ENCODE data around the gene PWWP2A.
"Not testable (repeated sequence)": the region's sequence is repeated elsewhere in the genome, so short reads cannot be mapped to it uniquely, and the experiment has no call there.

The PWWP2A gene, protein sequence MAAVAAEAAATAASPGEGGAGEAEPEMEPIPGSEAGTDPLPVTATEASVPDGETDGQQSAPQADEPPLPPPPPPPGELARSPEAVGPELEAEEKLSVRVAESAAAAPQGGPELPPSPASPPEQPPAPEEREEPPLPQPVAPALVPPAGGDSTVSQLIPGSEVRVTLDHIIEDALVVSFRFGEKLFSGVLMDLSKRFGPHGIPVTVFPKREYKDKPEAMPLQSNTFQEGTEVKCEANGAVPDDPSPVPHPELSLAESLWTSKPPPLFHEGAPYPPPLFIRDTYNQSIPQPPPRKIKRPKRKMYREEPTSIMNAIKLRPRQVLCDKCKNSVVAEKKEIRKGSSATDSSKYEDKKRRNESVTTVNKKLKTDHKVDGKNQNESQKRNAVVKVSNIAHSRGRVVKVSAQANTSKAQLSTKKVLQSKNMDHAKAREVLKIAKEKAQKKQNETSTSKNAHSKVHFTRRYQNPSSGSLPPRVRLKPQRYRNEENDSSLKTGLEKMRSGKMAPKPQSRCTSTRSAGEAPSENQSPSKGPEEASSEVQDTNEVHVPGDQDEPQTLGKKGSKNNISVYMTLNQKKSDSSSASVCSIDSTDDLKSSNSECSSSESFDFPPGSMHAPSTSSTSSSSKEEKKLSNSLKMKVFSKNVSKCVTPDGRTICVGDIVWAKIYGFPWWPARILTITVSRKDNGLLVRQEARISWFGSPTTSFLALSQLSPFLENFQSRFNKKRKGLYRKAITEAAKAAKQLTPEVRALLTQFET

DNA sequence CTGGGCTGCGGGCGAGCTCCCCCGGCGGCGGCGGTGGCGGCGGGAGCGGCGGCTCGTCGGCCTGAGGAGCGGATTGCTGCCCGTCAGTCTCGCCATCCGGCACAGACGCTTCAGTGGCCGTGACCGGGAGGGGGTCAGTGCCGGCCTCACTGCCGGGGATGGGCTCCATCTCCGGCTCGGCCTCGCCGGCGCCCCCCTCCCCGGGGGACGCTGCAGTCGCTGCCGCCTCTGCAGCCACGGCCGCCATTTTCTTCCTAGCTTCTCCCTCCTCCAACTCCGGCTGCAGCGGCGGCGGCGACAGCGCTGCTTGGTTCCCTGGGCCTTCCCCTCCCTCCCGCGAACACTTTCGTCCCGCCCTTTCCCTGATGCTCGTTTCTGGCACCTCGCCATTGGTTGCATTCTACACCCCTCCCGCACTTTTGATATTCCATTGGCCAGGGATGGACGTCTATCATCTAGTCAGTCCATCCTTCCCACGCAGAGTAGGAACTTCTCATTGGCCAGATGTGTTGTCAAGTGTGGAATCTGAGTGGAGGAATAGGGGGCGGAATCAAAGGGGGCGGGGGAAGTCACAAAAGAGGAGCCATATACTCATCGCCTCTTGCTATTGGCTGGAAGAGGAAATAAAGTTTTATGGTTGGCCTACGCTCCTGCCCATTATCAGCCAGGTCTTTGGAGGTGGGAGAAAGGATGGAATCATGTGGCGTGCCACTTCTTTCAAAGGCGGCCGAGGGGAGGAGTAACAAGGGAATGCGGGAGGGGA is at the start of gene PWWP2A:
PWWP2A (minus strand) TSS at position 309 of the 763 bp plus-strand sequence; CDS start at position 247, 62 bp downstream.
- peak; percentile 100 for DNase-seq

DNA sequence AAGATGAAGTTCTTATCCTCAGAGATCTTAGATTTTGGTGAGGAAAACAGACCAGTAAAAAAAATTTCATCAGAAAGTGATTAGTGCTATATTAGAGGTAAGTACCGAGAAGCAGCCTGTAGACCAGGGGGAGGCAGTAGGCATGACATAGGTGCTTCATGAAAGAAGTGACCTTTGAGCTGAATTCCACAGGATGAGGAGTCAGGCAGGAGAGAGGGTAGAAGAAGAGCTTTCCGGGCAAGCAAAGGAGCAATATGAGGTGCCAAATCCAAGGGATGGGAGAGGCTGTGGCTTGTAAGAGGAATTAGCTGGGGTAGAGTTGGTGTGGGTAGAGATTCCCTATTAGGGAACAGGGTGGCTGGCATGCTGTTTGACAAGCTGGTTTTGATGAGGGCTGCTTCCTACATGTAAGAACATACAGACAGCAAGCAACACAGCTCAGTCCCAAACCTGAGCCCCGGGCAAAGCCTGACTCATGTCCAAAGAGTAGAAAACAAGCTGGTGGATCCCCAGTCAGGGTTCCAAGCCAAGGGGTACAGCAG is 48.4 kb upstream of the PWWP2A start:
- no peak for DNase-seq

- no peak for DNase-seq
Observed at GRCh38 chr5:160166973-160167623, 47.8 kb upstream of the PWWP2A start.

DNA sequence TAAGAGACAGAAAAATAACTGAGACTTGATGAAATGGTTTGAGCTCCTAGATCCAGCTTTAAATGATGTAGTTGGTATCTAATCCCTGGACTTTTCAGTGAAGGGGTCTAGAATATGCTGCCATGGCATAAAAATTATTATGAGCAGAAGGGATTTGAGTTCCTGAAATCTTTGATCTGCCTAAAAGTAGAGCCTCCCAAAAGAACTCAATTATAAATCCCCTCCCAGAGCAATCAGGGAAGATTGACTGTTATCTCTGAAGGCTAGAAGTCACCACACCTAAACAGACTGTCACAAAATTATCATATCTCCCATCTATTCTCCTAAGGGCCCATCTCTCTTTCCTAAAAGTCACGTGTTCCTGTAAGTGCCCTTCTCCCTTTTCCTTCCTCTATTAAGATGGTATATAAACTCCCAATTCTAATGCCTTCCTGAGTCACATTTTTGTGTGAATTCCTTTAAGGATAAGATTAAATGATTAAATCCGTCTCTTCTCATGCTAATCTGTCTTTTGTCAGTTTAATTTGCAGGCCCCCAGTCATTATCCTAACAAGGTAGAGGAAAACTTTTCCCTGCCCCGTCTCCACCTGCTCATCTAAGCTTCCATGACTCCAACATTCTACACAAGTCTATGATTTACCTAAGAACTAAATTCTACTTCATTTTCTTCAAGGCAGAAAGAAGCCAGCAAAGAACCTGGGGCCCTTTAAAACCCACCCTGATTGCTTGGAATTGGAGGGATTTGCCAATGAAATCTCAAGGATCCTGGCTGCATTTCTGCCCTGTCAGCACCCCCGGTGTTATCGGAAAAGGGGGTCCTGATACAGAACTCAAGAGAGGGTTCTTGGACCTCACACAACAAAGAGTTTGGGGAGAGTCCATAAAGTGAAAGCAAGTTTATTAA is 47.1 kb upstream of the PWWP2A start:
- DNase-seq = no peak

GRCh38 chr5:160165137-160166068 is 46.2 kb upstream of the PWWP2A start:
- DNase-seq = no peak

DNA sequence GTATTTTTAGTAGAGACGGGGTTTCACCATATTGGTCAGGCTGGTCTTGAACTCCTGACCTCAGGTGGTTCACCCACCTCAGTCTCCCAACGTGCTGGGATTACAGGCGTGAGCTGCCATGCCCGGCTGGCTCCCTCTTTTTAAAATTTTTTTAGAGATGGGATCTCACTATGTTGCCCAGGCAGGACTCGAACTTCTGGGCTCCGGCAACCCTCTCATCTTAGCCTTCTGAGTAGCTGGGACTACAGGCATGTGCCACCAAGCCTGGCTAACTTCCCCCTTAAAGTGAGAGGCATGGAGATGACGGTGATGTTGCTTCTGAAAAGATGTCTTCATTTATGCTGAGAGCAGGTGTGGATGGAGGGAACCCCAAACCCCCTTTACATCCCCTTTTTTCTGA is 43.7 kb upstream of the PWWP2A start:
- no peak for DNase-seq

- no peak for DNase-seq
Observed at GRCh38 chr5:160161626-160162025, 42.4 kb upstream of the PWWP2A start.

DNA sequence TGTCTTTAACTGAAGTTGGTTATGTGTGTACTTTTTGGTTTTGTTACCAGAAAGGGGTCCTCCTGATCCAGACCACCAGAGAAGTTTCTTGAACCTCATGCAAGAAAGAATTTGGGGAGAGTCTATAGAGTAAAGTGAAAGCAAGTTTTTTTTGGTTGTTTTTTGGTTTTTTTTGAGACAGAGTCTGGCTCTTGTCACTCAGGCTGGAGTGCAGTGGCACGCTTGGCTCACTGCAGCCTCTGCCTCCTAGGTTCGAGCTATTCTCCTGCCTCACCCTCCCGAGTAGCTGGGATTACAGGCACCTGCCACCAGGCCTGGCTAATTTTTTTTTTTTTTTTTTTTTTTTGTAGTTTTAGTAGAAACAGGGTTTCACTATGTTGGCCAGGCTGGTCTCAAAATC is 41.6 kb upstream of the PWWP2A start:
- DNase-seq = not testable (repeated sequence)

DNA sequence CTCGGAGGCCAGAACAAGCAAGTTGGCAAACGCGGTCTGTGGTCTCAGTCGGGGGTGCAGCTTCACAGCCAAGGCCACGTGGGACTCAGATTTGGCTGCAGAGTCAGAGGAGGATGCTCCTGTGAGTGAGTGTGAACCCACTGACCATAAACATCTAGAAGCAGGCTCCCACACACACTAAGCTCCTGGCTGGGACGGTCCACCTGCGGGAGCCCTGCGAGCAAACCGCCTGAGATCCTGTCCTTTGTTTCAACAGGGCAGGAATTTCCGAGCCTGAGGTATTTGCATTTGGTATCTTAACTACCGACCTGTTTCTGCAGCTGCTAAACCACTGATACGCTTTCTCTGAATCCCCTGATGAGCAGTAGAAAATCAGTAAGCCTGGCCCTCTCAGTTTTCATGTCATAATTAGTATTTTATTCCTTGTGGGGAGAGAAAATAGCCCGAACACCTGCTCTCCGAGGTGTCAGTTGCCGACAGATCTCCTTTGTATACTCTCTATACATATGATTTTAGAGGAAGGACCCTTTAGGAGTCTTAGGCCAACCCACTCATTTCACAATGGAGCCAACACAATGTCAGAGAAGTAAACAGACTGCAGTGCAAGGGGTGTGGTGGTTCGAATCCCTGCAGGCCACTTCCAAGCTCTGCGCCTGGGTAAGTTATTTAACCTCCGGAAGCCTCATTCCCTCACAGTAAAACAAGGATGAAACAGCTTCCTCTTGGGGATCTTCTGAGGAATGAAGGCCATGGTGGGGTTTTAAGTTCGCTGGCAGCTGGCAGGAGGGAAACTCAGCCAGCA is 40.9 kb upstream of the PWWP2A start:
- DNase-seq = no peak

- DNase-seq = no peak
Observed at GRCh38 chr5:160158087-160158486, 38.8 kb upstream of the PWWP2A start.

GRCh38 chr5:160155017-160155750 is 35.9 kb upstream of the PWWP2A start:
- no peak for DNase-seq

GRCh38 chr5:160152901-160153300 is 33.7 kb upstream of the PWWP2A start:
- no peak for DNase-seq

DNA sequence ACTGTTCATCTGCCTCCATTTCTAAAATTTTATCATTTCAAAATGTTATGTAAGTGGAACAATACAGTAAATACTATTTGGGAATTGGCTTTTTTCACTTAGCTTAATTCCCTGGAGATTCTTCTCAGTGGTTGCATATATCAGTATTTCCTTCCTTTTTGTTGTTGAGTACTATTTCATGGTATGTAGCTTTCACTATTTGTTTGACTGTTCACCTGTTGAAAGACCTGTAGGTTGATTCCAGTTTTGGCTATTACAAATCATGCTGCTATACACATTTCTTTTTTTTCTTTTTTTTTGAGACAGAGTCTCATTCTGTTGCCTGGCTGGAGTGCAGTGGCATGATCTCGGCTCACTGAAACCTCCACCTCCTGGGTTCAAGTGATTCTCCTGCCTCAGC is 33.0 kb upstream of the PWWP2A start:
- no peak for DNase-seq

DNA sequence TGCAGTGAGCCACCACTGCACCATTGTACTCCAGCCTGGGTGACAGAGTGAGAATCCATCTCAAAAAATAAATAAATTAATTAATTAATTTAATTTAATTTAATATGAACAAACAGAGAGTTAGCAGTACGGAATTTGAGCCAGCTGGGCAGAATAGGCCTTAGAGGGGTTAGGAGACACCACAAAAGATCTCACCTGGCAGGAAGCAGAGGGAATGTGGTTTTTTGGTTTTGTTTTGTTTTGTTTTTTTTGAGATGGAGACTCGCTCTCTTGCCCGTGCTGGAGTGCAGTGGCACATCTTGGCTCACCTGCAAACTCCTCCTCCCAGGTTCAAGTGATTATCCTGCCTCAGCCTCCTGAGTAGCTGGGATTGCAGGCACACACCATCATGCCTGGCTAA is 31.8 kb upstream of the PWWP2A start:
- DNase-seq = no peak

- no peak for DNase-seq
Observed at GRCh38 chr5:160150381-160150780, 31.1 kb upstream of the PWWP2A start.

DNA sequence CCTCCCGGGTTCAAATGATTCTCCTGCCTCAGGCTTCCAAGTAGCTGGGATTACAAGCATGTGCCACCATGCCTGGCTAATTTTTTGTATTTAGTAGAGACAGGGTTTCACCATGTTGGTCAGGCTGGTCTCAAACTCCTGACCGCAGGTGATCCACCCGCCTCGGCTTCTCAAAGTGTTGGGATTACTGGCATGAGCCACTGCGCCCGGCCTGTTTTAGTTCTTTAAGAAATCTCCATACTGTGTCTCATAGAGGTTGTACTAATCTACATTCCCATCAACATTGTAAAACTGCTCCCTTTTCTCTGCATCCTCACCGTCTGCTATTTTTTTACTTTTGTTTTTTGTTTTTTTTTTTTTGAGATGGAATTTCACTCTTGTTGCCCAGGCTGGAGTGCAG is 25.2 kb upstream of the PWWP2A start:
- DNase-seq = not testable (repeated sequence)

DNA sequence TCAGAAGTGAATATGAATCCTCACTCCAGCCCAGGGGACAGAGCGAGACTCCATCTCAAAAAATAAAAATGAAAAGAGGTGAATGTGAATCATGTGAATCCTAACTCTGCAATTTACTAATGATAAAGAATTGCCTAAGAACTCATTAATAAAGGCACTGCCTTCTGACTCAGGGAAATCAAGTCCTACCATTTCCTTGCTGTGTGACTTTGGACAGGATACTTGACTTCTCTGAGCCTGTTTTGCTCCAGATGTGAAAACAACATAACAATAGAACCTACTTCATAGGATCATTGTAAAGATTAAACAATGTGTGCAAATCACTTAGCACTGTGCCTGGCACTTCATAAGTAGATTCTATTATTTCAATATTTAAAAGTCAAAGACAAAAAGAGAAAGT is 15.1 kb upstream of the PWWP2A start:
- DNase-seq = no peak

- no peak for DNase-seq
Observed at GRCh38 chr5:160133918-160134304, 14.7 kb upstream of the PWWP2A start.

All from NCI-H345 (cell line).